ENCODE data around the gene TBC1D1. TPM values are rescaled to one million over a fixed set of nuclear protein-coding genes. Genes with fewer than 3 reads are reported as not detected.

Gene TBC1D1
- total RNA-seq, 1 donor from 2014 or later = 133 TPM

DNA sequence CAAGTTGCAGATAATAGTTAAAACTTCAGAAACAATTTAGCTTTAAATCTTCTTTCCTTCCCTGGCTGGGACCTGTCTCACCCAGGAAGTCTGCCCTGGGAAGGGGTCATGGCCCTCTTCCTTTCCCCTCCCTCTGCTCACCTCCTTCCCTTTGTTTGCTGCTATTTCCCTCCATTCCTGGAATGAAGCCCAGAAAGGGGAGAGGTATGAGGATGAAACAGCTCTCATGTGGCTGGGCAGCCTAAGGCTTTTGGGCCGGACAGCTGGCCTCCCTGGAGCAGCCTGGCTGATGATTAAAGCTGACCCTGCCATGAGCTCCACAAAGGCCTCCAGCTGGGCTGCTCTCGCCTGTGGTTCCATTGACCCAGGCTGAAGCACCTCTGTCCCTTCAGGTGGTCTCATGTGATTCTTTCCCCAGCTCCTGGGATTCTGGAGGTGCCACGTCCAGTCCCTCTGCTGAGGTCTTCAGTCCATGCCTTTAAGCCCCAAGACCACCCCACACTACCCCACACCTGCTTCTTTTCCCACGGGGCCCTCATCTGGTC lies 271.4 kb downstream of the TBC1D1 start:
- TF ChIP-seq, protein P1, sequence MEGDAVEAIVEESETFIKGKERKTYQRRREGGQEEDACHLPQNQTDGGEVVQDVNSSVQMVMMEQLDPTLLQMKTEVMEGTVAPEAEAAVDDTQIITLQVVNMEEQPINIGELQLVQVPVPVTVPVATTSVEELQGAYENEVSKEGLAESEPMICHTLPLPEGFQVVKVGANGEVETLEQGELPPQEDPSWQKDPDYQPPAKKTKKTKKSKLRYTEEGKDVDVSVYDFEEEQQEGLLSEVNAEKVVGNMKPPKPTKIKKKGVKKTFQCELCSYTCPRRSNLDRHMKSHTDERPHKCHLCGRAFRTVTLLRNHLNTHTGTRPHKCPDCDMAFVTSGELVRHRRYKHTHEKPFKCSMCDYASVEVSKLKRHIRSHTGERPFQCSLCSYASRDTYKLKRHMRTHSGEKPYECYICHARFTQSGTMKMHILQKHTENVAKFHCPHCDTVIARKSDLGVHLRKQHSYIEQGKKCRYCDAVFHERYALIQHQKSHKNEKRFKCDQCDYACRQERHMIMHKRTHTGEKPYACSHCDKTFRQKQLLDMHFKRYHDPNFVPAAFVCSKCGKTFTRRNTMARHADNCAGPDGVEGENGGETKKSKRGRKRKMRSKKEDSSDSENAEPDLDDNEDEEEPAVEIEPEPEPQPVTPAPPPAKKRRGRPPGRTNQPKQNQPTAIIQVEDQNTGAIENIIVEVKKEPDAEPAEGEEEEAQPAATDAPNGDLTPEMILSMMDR (IDR thresholded peaks at IDR 0.05; ENCODE audit: insufficient read depth, low read length, poor library complexity, severe bottlenecking) = no peak
- Histone ChIP-seq H3K36me3 (ENCODE audit: control insufficient read depth, insufficient read depth, low read length) (no peaks in the 10 kb centered on the region), H3K4me3 (ENCODE audit: low read depth, low read length) (no peak overlapping the region), H3K27me3 (ENCODE audit: control insufficient read depth, insufficient read depth, low read length) (no peaks in the 10 kb centered on the region)
- peak; percentile 83 for DNase-seq (ENCODE audit: low read depth)

DNA sequence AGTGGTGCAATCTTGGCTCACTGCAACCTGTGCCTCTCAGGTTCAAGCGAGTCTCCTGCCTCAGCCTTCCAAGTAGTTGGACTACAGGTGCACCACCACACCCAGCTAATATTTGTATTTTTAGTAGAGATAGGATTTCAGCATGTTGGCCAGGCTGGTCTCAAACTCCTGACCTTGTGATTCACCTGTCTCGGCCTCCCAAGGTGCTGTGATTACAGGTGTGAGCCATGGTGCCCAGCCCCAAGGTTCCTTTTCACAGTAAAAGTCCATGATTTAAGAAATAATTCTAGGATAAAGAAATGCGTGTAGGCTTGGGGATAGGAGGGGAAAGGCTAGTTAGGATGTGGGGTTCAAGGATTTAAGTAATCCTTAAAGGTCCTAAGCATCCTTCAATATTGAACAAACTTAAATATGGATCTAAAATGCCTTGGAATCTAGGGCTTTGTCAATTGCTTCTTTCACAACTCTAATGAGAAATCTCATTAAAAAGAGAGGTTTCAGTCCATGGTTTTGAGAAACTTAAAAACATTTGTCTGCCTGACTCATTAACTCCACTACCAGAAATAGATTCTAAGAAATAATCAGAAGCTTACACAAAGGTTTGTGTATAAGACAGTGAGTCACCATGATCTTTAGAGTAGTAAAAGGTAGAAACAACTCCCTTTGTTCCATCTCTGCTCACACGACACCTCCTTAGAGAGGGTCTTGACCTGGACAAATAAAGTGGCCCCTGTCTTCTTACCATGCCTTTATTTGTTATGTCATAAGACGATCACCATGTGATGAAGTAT lies 272.5 kb downstream of the TBC1D1 start:
- Histone ChIP-seq H3K27me3 (ENCODE audit: control insufficient read depth, insufficient read depth, low read length) (no peaks in the 10 kb centered on the region), H3K36me3 (ENCODE audit: control insufficient read depth, insufficient read depth, low read length) (no peaks in the 10 kb centered on the region), H3K4me3 (ENCODE audit: low read depth, low read length) (no peak overlapping the region)
- TF ChIP-seq, protein P1 (IDR thresholded peaks at IDR 0.05; ENCODE audit: insufficient read depth, low read length, poor library complexity, severe bottlenecking) = no peak
- peak; percentile 83 for DNase-seq (ENCODE audit: low read depth)

DNA sequence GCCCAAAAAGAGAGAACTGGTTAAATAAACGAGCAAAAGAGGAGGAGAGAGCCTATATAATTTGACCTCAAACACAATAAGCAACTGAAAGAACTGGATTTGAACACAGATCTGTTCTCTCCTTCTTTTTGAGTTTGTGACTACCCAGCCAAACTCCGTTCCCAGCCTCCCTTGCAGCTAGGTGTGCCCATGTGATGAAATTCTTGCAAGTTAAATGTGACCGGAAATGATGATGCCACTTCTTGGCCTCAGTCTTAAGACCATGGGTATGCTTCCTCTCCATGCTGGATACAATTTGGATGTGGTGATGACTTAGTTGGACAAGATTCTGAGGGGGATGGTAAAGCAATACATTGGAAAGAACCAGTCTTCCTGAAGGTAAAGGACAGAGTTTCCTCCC lies 273.5 kb downstream of the TBC1D1 start:
- Histone ChIP-seq H3K27me3 (ENCODE audit: control insufficient read depth, insufficient read depth, low read length) (no peaks in the 10 kb centered on the region), H3K4me3 (ENCODE audit: low read depth, low read length) (no peak overlapping the region), H3K36me3 (ENCODE audit: control insufficient read depth, insufficient read depth, low read length) (no peaks in the 10 kb centered on the region)
- TF ChIP-seq, protein P1 (IDR thresholded peaks at IDR 0.05; ENCODE audit: insufficient read depth, low read length, poor library complexity, severe bottlenecking) = no peak
- DNase-seq (ENCODE audit: low read depth) = no peak

DNA sequence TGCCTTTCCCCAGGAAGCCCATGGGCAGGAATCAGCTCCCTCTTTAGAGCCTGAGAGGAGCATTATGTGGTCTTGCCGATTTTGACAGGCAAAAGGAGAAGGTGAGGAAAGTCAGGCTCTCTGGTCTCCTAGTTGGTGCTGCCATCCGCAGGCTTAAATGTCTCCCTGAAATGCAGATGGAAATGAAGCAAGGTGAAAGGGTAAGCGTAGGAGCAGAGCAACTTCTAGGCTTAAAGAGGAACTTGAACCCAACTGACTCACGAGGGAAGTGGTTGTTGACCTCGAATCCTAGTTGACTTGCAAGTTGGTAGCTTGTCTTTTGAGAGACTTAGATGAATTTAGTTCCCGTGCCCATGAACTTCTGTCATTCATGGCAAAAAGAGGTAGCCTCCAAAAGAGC lies 275.2 kb downstream of the TBC1D1 start:
- H3K36me3 ChIP-seq (ENCODE audit: control insufficient read depth, insufficient read depth, low read length) = no peaks in the 10 kb centered on the region
- TF ChIP-seq, protein P1 (IDR thresholded peaks at IDR 0.05; ENCODE audit: insufficient read depth, low read length, poor library complexity, severe bottlenecking) = no peak
- DNase-seq (ENCODE audit: low read depth) = no peak
- H3K27me3 ChIP-seq (ENCODE audit: control insufficient read depth, insufficient read depth, low read length) = no peaks in the 10 kb centered on the region
- H3K4me3 ChIP-seq (ENCODE audit: low read depth, low read length) = no peak overlapping the region

DNA sequence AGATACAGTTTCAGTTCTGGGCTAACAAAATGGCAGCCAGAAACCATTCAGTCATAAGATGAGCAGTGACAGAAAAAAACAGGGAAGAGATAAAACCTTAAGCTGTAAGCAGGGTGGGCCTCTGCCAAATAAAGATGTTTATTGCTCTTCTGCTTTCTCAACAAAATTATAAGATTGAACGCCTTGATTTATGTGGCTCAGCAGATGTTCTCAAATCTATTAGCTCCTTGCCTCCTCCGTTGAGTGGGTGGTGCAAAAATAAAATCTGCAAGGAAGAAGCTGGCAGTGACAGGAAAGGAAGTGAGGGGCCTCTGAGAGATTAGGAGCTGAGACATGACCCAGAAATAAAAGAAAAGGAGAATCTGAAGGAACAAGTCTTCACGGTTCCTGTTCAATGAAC lies 275.9 kb downstream of the TBC1D1 start:
- TF ChIP-seq, protein P1 (IDR thresholded peaks at IDR 0.05; ENCODE audit: insufficient read depth, low read length, poor library complexity, severe bottlenecking) = no peak
- no peak overlapping the region for H3K4me3 ChIP-seq (ENCODE audit: low read depth, low read length)
- DNase-seq (ENCODE audit: low read depth) = no peak
- no peaks in the 10 kb centered on the region for H3K36me3 ChIP-seq (ENCODE audit: control insufficient read depth, insufficient read depth, low read length)
- H3K27me3 ChIP-seq (ENCODE audit: control insufficient read depth, insufficient read depth, low read length) = no peaks in the 10 kb centered on the region
